Activated naive CD8-positive, alpha-beta T cell treated with anti-CD3 and anti-CD28 coated beads, Interleukin-2, amount 50 U/mL, for 24 hours (primary cell): ENCODE measurements around the gene TAS1R1.

ENCODE experiments used
- ATAC-seq: fragments of 150-1000 bp; cut with Tn5 transposase; one replicate; pipeline ENCODE4 v1.10.0; 2021
- DNase-seq: peaks from one replicate; pipeline ENCODE4 v3.0.0; 2021
- H3K27ac Mint-ChIP-seq: one replicate; pipeline ENCODE4 v1.8.0; 2021; ENCODE audit warnings: mild to moderate bottlenecking, mixed read lengths
- H3K27me3 Mint-ChIP-seq: one replicate; pipeline ENCODE4 v1.8.0; 2021; ENCODE audit warnings: mixed read lengths
- H3K36me3 Mint-ChIP-seq: one replicate; pipeline ENCODE4 v1.8.0; 2021; ENCODE audit warnings: low read depth, mixed read lengths
- H3K4me1 Mint-ChIP-seq: one replicate; pipeline ENCODE4 v1.8.0; 2021; ENCODE audit warnings: mixed read lengths
- H3K4me3 Mint-ChIP-seq: one replicate; pipeline ENCODE4 v1.8.0; 2021; ENCODE audit warnings: mild to moderate bottlenecking, moderate library complexity, mixed read lengths
- H3K9me3 Mint-ChIP-seq: one replicate; pipeline ENCODE4 v1.8.0; 2021; ENCODE audit warnings: mixed read lengths

The TAS1R1 gene

GRCh38 chr1:6554907-6555778 lies at the start of gene TAS1R1:
TAS1R1 (plus strand) TSS chr1:6555307; CDS start chr1:6555374, 67 bp downstream.
- Mint-ChIP-seq H3K27me3 (no peaks in the 10 kb centered on the region), H3K9me3 (no peaks in the 10 kb centered on the region), H3K27ac (peak within 1 kb of the TSS; percentile 13), H3K4me3 (peak within 1 kb of the TSS; percentile 85), H3K36me3 (peaks cover 5% of the 10 kb centered on the region), H3K4me1 (peaks cover 24% of the 10 kb centered on the region)
- DNase-seq: no peak
- ATAC-seq: no peak

DNA sequence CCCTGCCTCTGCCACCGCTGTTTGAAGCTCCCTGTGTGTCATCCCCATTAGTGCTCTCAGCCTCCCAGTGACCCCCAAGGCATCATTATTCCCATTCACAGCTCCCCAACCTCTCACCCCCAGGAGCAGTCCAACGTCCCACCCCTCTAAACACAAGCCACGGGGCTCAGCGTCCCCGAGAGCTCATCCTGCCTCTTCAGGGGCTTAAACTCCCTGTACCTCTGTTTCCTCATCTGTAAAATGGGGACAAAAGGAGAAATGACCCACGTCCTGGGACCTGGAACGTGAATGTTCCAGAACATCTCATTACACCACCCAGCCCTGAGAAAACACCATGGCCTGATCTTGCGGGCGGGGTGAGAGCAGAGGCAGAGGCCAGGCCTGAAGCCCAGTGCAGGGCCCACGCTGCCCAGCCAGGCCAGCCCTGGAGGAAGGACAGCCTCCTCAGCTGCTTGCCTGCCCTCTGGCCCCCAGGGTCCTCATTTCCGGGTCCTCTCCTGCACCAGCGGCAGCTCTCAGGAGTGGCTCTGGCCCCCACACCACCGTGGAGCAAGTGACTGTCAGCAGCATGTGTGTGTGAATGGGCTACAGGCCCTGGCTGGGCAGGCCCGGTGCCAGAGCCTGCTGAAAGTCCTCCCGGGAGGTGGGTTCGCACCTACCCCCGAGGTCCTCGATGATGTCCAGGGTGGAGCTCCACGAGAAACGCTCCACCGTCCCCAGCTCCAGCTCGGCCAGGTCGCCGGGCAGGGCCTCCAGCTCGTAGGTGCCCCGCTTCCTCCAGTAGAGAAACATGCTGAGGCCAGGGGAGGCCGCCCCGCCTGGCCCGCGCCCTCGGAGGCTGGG lies 49.5 kb upstream of the TAS1R1 start:
- ATAC-seq (no peak), DNase-seq (no peak)
- no peaks in the 10 kb centered on the region for H3K4me1 Mint-ChIP-seq
- H3K27me3 Mint-ChIP-seq: peaks cover 3% of the 10 kb centered on the region
- no peak overlapping the region for H3K27ac Mint-ChIP-seq
- H3K36me3 Mint-ChIP-seq: no peaks in the 10 kb centered on the region
- H3K9me3 Mint-ChIP-seq: no peaks in the 10 kb centered on the region
- no peak overlapping the region for H3K4me3 Mint-ChIP-seq

DNA sequence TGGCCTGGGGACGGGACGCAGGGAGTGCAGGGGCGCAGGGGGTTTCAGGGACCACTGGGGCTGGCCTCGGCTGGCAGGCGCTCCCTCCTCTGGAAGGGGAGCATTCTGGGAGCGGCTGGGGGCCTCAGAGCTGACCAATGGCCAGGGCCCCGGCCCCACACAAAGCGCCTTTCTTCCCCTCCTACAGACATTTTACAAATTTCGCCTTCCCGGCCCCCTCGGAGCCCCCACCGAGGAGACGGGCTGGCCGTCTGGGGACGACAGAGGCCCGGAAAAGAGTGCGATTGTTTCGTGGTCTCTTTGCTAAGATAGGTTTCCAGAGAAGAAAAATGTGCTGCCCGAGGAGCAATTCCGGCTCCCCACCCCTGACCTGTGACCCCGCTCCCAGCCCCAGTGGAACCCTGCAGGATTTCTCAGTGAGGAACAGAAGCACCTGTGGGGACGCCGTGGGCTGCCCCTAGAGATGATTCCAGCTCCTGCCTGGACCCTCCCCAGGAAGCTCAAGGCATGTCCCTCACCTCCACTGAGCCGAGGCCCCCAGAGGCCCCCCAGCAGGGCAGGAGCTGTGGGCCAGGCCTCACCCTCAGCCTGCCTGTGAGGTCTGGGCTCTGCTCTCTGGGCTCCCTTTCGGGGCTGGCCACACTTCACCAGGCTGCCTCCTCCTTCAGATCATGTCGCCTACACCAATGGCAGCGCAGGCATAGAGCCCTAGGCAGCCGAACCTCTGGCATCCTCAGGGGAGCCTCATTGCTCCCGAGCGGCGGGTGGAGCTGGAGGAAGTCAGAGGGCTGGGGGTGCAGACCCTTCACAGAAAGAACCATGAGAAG lies 48.7 kb upstream of the TAS1R1 start:
- Mint-ChIP-seq H3K27ac (no peak overlapping the region), H3K36me3 (no peaks in the 10 kb centered on the region), H3K9me3 (no peaks in the 10 kb centered on the region), H3K27me3 (no peaks in the 10 kb centered on the region), H3K4me3 (no peak overlapping the region), H3K4me1 (no peaks in the 10 kb centered on the region)
- DNase-seq: no peak
- ATAC-seq: no peak

GRCh38 chr1:6507037-6507428 lies 48.1 kb upstream of the TAS1R1 start:
- no peak for DNase-seq
- Mint-ChIP-seq H3K4me1 (no peaks in the 10 kb centered on the region), H3K36me3 (no peaks in the 10 kb centered on the region)

DNA sequence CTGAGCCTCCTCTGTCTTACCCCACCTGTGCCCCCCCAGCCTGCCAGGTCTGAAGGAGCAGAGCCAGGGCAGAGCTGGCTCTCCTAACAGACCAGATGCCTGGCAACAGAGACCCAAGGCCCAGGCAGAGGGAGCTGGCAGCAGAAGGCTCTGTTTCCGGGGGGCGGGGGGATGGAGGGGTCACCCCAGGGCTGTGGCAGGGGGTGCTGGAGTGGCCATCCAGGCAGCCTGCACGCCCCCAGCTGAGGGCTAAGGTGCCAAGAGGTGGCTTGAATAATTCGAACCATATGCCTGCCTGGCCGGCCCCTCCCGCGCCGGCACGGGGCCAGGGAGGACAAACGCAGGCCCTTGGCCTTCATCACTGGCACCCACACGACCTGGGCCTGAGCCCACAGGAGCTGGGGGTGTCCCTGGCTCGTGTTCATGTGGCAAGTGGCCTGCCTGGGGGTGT lies 47.6 kb upstream of the TAS1R1 start:
- H3K4me1 Mint-ChIP-seq: no peaks in the 10 kb centered on the region
- H3K4me3 Mint-ChIP-seq: no peak overlapping the region
- H3K27me3 Mint-ChIP-seq: no peaks in the 10 kb centered on the region
- ATAC-seq: no peak
- DNase-seq: no peak
- H3K27ac Mint-ChIP-seq: no peak overlapping the region
- H3K9me3 Mint-ChIP-seq: no peaks in the 10 kb centered on the region
- H3K36me3 Mint-ChIP-seq: no peaks in the 10 kb centered on the region

More at GRCh38 chr1:6507037-6507428, 48.1 kb upstream of the TAS1R1 start:
- ATAC-seq: no peak
- Mint-ChIP-seq H3K27ac (no peak overlapping the region), H3K27me3 (no peaks in the 10 kb centered on the region), H3K9me3 (no peaks in the 10 kb centered on the region), H3K4me3 (no peak overlapping the region)

- no peaks in the 10 kb centered on the region for H3K36me3 Mint-ChIP-seq
- DNase-seq: no peak
- H3K9me3 Mint-ChIP-seq: no peaks in the 10 kb centered on the region
- H3K27me3 Mint-ChIP-seq: no peaks in the 10 kb centered on the region
- no peak overlapping the region for H3K27ac Mint-ChIP-seq
- no peak for ATAC-seq
- H3K4me3 Mint-ChIP-seq: no peak overlapping the region
- H3K4me1 Mint-ChIP-seq: no peaks in the 10 kb centered on the region
Observed at GRCh38 chr1:6508154-6508815, 46.8 kb upstream of the TAS1R1 start.

DNA sequence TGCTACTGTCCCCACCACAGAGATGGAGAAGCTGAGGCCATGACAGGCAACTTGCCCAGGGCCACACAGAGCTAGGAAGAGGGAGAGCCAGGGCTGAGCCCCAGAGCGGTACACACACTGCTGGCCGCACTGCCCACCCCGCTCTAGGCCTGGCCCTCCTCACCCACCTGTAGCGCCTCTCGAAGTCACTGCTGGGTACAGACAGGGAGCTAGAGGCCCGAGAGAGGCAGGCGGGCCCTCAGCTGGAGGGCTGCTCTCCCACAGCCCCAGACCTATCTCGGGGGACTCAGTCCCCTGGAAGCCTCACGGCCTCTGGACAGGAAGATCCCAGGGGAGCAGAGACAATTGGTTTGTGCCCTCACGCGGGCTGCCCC lies 46.3 kb upstream of the TAS1R1 start:
- DNase-seq (no peak), ATAC-seq (no peak)
- no peaks in the 10 kb centered on the region for H3K36me3 Mint-ChIP-seq
- H3K4me1 Mint-ChIP-seq: no peaks in the 10 kb centered on the region
- no peaks in the 10 kb centered on the region for H3K27me3 Mint-ChIP-seq
- H3K4me3 Mint-ChIP-seq: no peak overlapping the region
- H3K27ac Mint-ChIP-seq: no peak overlapping the region
- H3K9me3 Mint-ChIP-seq: no peaks in the 10 kb centered on the region

DNA sequence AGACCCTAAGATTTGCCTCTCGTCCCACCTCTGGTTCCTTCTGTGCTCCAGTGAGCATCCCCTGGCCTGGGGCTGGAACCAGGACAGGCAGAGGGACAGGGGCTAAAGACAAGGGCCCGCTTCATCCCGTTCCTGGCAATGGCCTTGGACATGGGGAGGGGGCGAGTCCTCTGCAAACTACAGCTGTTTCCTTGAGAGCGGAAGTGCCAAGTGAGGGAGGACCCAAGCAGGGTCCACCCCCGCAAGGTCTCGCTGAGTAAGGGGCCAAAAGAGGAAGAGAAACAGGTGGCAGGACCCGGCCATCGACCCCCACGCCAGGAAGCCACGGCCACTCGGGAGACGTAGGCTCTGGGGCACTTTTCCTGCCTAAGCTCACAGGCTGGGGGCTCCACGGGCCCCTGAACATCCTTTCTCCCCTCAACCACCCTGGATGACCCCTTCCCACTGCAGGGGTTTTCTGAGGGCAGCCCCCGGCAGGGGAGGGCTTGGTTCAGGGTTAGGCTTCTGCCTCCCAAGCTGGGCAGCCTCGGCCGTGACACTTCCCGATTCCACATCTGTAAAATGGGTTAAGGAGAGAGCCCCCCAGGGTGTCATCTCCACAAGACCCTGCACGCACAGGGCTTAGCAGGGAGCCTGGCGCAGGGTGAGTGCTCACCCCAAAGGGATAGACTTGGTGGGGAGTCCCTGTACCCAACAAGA lies 45.7 kb upstream of the TAS1R1 start:
- no peaks in the 10 kb centered on the region for H3K36me3 Mint-ChIP-seq
- H3K27ac Mint-ChIP-seq: no peak overlapping the region
- H3K4me1 Mint-ChIP-seq: no peaks in the 10 kb centered on the region
- DNase-seq: no peak
- no peaks in the 10 kb centered on the region for H3K27me3 Mint-ChIP-seq
- no peak for ATAC-seq
- no peak overlapping the region for H3K4me3 Mint-ChIP-seq
- H3K9me3 Mint-ChIP-seq: no peaks in the 10 kb centered on the region

GRCh38 chr1:6509919-6510291 lies 45.2 kb upstream of the TAS1R1 start:
- no peaks in the 10 kb centered on the region for H3K36me3 Mint-ChIP-seq
- no peak for ATAC-seq
- H3K27ac Mint-ChIP-seq: no peak overlapping the region
- DNase-seq: no peak
- H3K4me3 Mint-ChIP-seq: no peak overlapping the region
- no peaks in the 10 kb centered on the region for H3K4me1 Mint-ChIP-seq
- no peaks in the 10 kb centered on the region for H3K9me3 Mint-ChIP-seq
- H3K27me3 Mint-ChIP-seq: no peaks in the 10 kb centered on the region

- ATAC-seq: no peak
- no peak overlapping the region for H3K27ac Mint-ChIP-seq
Observed at GRCh38 chr1:6510493-6510892, 44.6 kb upstream of the TAS1R1 start.

GRCh38 chr1:6511056-6511455 lies 44.1 kb upstream of the TAS1R1 start:
- no peaks in the 10 kb centered on the region for H3K36me3 Mint-ChIP-seq
- no peak overlapping the region for H3K4me3 Mint-ChIP-seq
- no peaks in the 10 kb centered on the region for H3K4me1 Mint-ChIP-seq
- no peak overlapping the region for H3K27ac Mint-ChIP-seq
- no peaks in the 10 kb centered on the region for H3K9me3 Mint-ChIP-seq
- ATAC-seq: no peak
- DNase-seq: no peak
- H3K27me3 Mint-ChIP-seq: no peaks in the 10 kb centered on the region

More at GRCh38 chr1:6510493-6510892, 44.6 kb upstream of the TAS1R1 start:
- H3K9me3 Mint-ChIP-seq: no peaks in the 10 kb centered on the region
- H3K27me3 Mint-ChIP-seq: no peaks in the 10 kb centered on the region
- DNase-seq: no peak
- no peak overlapping the region for H3K4me3 Mint-ChIP-seq
- H3K4me1 Mint-ChIP-seq: no peaks in the 10 kb centered on the region
- no peaks in the 10 kb centered on the region for H3K36me3 Mint-ChIP-seq

DNA sequence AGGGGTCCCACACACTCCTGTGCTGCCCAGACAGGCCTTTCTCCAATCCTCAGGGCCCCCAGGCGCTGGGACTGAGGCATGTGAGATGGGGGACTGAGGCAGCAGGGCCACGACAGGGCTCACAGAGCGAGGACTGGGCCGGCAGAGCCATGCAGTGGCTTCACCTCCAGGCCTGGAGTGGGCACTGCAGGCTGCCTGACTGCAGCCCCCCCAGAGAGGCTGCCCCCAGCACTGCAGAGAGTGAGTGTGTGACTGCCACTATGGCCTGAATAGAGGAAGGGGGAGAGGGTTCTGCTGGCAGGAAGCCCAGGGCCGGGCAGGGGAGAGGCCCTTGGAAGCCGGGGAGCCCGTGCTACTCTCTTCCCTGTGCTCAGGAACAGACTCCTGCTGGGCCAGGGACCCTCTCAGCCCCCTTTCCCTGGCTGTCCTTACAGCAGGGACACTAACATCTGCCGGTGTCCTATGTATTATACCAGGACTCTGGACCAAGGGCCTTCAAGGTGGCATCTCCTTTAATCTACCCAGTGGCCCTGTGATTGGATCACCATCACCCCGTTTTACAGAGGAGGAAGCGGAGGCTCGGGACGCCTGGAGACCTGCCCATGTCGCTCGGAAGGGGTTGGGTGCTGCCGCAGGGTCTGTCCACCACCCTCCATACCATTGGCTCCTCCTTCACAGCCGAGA lies 43.4 kb upstream of the TAS1R1 start:
- Mint-ChIP-seq H3K4me3 (no peak overlapping the region), H3K27me3 (no peaks in the 10 kb centered on the region), H3K27ac (no peak overlapping the region), H3K9me3 (no peaks in the 10 kb centered on the region), H3K4me1 (no peaks in the 10 kb centered on the region), H3K36me3 (no peaks in the 10 kb centered on the region)
- DNase-seq (no peak), ATAC-seq (no peak)

GRCh38 chr1:6512245-6512907 lies 42.7 kb upstream of the TAS1R1 start:
- no peak overlapping the region for H3K4me3 Mint-ChIP-seq
- H3K27ac Mint-ChIP-seq: no peak overlapping the region
- no peaks in the 10 kb centered on the region for H3K27me3 Mint-ChIP-seq
- H3K4me1 Mint-ChIP-seq: no peaks in the 10 kb centered on the region
- DNase-seq: no peak
- ATAC-seq: no peak
- no peaks in the 10 kb centered on the region for H3K36me3 Mint-ChIP-seq
- no peaks in the 10 kb centered on the region for H3K9me3 Mint-ChIP-seq
